Activated T-helper 9 cell treated with anti-CD3 and anti-CD28 coated beads, Interleukin-2, amount 50 U/mL, for 16 hours (primary cell): ENCODE results near the gene KIRREL3.

Source experiments
- DNase-seq: peaks from one replicate; pipeline ENCODE4 v3.0.0-alpha.2; 2020; ENCODE audit warnings: low read depth

Gene KIRREL3

DNA sequence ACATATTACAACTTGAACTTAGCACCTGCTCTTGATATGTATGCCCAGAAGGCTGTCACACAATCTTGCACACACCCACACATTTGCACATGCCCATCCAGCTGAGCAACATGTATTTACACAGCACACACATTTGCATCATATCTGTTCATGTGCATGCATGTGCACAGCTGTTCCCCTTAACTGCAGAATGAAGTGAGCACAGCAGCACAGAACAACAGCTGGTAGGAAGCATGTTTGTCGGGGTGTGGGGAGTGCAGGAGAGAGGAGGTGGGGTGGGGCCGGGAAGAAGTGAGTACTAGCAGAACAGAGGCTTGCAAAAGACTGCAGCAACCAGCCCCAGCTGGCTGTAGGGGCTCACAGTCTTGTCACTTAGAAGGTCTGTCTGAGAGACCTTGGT lies 296.5 kb downstream of the KIRREL3 start:
- DNase-seq = no peak

- DNase-seq = no peak
These were observed 296.9 kb downstream of the KIRREL3 start for GRCh38 chr11:126703662-126704061.

- no peak for DNase-seq
These were observed 297.6 kb downstream of the KIRREL3 start for GRCh38 chr11:126702987-126703386.

- no peak for DNase-seq
These were observed 298.3 kb downstream of the KIRREL3 start for GRCh38 chr11:126702165-126702720.

- DNase-seq = no peak
These were observed 299.1 kb downstream of the KIRREL3 start for GRCh38 chr11:126701520-126701897.

DNA sequence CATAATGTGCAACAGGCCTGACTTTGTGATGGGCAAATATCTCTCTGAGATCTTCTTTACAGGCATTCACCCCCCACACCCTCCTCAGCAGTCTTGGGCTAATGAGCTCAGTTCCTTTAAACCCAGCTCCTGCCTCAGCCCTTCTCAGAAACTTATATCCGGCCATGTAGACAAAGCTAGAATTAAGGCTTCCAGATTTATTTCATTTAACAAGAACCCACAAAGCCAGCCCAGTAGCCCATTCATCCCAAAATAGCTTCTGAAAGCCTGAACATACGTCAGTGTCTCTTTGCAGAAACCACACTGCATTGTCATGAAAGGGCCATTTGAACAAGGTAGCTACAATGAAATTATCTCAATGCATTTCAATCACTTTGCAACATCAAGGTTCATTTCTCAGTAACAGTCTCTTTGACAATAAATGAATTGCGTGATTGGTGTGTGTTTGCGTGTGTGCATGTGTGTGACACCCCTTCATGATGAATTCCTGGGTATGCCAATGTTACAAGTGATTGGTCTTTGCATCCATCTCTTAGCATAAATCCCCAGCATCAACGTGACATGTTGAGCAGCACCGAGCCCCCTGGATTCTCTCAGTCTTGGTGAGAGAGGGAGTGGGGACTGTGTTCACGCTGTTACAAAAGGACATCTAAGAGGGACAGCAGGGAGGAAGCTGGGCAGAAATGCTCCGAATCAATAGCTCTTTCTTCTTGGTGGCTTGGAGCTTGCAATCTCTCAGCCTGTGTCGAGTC lies 299.6 kb downstream of the KIRREL3 start:
- DNase-seq = no peak

DNA sequence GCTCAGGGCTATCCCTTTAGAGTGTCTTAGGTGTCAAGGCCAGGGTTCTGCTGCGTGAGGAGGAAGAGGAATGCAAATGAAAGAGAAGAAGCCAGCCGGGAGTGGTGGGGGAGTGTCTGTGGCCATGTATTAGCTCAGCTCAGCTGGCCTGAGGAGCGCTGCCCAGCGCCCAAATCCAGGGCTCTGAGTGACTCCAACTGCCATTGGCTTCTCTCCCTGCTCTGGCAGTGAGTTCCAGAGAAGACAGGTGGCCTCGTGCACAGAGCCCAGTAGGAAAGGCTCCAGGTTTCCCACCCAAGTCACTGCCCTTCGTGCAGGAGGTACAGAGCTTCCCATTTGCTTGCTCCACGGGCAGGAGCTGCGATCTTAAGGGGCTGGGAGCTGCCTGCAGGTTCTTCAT lies 302.0 kb downstream of the KIRREL3 start:
- no peak for DNase-seq

DNA sequence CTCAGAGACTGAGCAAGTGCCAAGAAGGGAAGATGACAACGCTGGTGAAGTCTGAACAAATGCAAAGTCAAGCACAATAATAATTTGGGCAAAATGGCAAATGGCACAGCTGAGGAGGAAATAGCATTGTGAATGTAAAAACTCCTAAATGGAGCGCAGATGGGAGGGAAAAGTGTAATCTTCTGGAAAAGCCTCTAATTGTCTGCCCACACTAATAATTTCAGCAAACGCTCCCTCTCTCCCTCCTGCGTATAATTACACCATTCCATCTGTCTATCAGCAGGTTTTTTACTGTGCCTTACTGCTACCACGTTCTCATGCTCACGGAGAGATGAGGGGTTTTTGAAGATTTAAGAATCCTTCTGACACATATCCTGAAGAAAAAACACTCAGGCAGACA lies 302.6 kb downstream of the KIRREL3 start:
- no peak for DNase-seq

- no peak for DNase-seq
These were observed 303.6 kb downstream of the KIRREL3 start for GRCh38 chr11:126696982-126697381.

DNA sequence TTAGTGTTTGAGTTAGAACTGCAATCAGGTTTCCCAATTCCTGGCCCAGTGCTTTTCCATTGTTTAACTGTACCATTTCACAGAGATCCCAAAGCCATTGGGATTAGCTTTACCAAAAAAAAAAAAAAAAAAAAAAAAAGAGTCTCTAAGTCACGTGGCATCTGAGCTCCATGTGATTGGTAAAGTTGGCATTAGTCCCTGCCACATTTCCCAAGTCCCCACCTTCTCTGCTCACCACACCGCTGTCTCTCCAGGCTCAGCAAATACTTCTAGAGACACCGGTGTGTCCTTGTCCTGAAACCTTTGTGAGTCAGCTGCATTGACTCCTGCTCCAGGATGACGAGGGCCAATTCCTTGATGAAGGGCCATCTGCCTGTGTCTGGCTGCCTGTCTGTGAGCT lies 305.3 kb downstream of the KIRREL3 start:
- no peak for DNase-seq

- no peak for DNase-seq
These were observed 306.4 kb downstream of the KIRREL3 start for GRCh38 chr11:126694065-126694625.

DNA sequence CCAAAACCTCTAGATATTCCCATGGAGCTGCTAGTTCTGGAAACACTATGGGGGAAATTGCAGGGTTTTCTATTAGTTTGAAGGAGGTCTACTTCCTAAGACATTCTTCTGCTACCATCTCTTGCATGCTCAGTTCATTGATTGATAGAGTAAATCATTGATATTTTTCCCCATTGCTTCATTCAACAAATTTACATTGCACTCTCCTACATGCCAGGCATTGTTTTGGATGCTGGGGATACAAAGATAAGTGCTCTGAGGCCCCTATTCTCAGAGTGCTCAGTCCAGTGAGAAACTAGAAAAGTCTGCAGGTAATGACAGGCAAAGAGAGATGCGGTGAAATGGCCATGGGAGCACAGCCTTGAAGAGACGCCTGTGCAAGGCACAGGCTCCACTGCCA lies 313.1 kb downstream of the KIRREL3 start:
- DNase-seq = no peak

DNA sequence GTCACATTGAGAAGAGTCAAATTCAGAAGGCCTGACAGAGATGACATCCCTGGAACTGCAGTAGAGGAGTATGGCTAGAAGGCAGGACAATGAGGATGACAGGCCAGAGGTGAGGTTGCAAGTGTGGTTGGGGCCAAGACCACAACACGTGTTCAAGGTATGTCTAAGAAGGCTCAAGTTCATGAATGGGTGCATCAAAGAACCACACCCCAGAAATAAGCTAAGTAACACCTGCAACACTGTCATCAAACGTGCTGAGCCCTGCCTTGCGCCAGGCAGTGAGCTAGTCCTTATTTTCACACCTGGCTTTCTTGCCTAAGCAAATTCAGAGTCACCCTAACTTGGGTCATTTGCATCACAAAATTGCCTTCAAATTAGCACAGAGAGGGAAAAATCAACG lies 313.6 kb downstream of the KIRREL3 start:
- no peak for DNase-seq

- no peak for DNase-seq
These were observed 316.5 kb downstream of the KIRREL3 start for GRCh38 chr11:126683766-126684728.

DNA sequence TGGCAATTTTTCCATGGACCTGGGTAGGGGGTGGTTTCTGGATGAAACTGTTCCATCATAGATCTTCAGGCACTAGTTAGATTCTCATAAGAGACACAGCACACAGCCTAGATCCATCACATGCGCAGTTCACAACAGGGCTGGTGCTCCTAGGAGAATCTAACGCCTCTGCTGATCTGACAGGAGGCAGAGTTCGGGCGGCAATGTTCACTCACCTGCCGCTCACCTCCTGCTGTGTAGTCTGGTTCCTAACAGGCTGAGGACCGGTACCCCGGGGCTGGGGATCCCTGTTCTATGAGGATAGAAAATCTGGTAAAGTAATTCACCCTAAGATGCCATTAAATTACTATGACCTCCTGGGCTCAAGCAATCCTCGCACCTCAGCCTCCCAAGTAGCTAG lies 318.0 kb downstream of the KIRREL3 start:
- DNase-seq = no peak

DNA sequence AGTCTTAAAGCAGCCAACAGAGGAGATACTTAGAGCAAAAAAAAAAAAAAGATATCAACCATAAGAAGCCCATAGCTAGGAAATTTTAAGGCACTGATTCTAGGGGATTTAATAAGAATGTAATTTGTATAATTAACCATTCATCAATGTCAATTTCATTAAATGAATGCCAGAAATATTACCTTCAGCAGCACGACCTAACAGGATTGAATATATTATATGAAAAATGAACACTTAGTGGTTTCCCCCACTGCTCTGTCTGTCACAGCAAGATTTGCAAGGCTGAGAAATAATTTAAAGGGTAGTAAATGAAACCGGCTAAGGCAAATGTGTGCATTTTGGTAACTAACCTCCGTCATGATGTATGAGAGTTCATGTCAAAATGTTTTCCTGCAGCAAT lies 319.9 kb downstream of the KIRREL3 start:
- no peak for DNase-seq

GRCh38 chr11:126680131-126680530 lies 320.4 kb downstream of the KIRREL3 start:
- no peak for DNase-seq

DNA sequence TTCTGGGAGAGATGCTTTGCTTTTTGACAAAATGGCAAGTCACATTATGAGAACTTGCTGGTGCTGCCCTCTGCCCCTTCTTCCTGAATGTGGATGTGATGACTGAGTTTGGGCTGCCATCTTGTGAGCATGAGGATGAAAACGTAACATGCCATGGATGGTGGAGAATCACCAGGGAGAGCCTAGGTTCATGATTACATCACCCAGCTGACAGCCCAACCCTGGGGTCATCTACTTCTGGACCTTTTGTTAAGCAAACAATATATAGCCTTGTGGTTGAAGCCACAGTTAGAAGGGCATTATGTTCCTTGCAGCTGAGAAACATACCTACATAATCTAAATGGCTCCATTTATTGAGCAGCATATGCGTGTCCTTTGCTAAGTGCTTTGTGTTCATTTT lies 321.5 kb downstream of the KIRREL3 start:
- no peak for DNase-seq

- no peak for DNase-seq
These were observed 324.0 kb downstream of the KIRREL3 start for GRCh38 chr11:126676536-126676935.

- no peak for DNase-seq
These were observed 327.3 kb downstream of the KIRREL3 start for GRCh38 chr11:126673319-126673718.

- DNase-seq = no peak
These were observed 331.2 kb downstream of the KIRREL3 start for GRCh38 chr11:126669416-126669815.

DNA sequence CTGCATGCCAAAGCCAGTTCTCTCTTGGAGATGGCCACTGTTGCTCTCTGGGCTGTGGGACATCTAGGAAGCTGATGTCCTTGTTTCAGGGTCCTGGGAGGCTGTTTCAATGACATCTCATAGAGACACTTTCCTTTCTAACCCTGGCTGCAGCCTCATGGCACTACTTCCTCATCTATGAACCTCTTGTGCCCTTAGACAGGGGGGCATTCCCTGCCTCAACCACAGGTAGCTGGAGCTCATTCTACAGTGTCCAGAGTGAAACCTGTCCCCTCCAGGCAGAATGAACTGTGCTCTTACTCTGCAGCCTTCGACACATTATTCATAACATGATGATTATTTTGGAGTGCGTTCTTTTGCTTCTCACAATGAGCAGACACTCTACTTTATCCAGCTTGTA lies 335.9 kb downstream of the KIRREL3 start:
- no peak for DNase-seq
